HEK293 (cell line): Measurements from ENCODE around the gene L3MBTL4.
A peak's percentile ranks its signal among the peaks of the same experiment; 100 is the strongest.

ENCODE experiments used
- CTCF ChIA-PET: fragments of 350-600 bp; formaldehyde crosslinking; extraction: SDS; loops from one replicate; lab custom pipeline; 2021; ENCODE audit warnings: antibody characterized with exemption; lab: Yijun Ruan, JAX
- POLR2A ChIA-PET: fragments of 300-600 bp; formaldehyde crosslinking; extraction: SDS; loops from one replicate; lab custom pipeline; 2020; ENCODE audit warnings: antibody characterized with exemption, inconsistent platforms; lab: Yijun Ruan, JAX
- H3K27ac ChIP-seq: fragments of 200-500 bp; sonication (Bioruptor generic); 2 replicates; pipeline ENCODE4 v1.5.1; 2014; ENCODE audit warnings: low read depth, low read length, control low read depth, inconsistent platforms; ENCODE audit errors: extremely low read depth
- H3K36me3 ChIP-seq, 2 experiments: fragments of 200-500 bp in 1 of 2; sonication (Bioruptor generic) in 1 of 2; 1 replicate in 1 of 2; 2 replicates in 1 of 2; pipeline ENCODE4 v1.5.1; 2014 to 2017; ENCODE audit warnings: inconsistent platforms in 2 of 2, low read length in 2 of 2; ENCODE audit not compliant: control insufficient read depth in 2 of 2, insufficient read depth in 1 of 2
- H3K4me1 ChIP-seq: fragments of 200-500 bp; sonication (Bioruptor generic); 2 replicates; pipeline ENCODE4 v1.5.1; 2014; ENCODE audit warnings: mild to moderate bottlenecking, low read length, inconsistent platforms; ENCODE audit not compliant: control insufficient read depth, insufficient read depth
- H3K4me3 ChIP-seq: 2 replicates; pipeline ENCODE4 v1.5.1; 2011; ENCODE audit warnings: low read depth, mild to moderate bottlenecking, control low read depth, low read length, moderate library complexity
- H3K9me3 ChIP-seq: fragments of 200-500 bp; sonication (Bioruptor generic); 2 replicates; pipeline ENCODE4 v1.5.1; 2014; ENCODE audit warnings: low read depth, low read length, inconsistent platforms; ENCODE audit not compliant: control insufficient read depth, insufficient read depth
- GLI2 ChIP-seq: fragments of 450-650 bp; formaldehyde crosslinking; IDR thresholded peaks from 2 replicates; pipeline ENCODE4; 2017; ENCODE audit warnings: missing biosample characterization, missing genetic modification characterization, low read depth, borderline replicate concordance
- GLIS2 ChIP-seq: fragments of 450-650 bp; formaldehyde crosslinking; IDR thresholded peaks from 2 replicates; pipeline ENCODE4 v1.5.1; 2016; ENCODE audit warnings: missing biosample characterization, missing genetic modification characterization
- HOXA7 ChIP-seq: sonication (generic); formaldehyde crosslinking; IDR thresholded peaks from 2 replicates; pipeline ENCODE4 v1.8.1; 2022; ENCODE audit warnings: missing genetic modification reagents, borderline replicate concordance
- HOXD13 ChIP-seq: sonication (generic); formaldehyde crosslinking; IDR thresholded peaks from 2 replicates; pipeline ENCODE4 v1.8.0; 2022; ENCODE audit warnings: missing genetic modification reagents, borderline replicate concordance
- IKZF3 ChIP-seq: fragments of 450-650 bp; IDR thresholded peaks from 2 replicates; pipeline ENCODE4 v1.5.0; 2018; ENCODE audit warnings: missing biosample characterization, mild to moderate bottlenecking, missing genetic modification characterization, moderate library complexity
- KLF1 ChIP-seq: fragments of 450-650 bp; formaldehyde crosslinking; IDR thresholded peaks from 2 replicates; pipeline ENCODE4 v1.5.1; 2016; ENCODE audit warnings: missing biosample characterization, missing genetic modification characterization
- KLF10 ChIP-seq: fragments of 450-650 bp; IDR thresholded peaks from 2 replicates; pipeline ENCODE4 v1.5.1; 2018; ENCODE audit warnings: missing biosample characterization, mild to moderate bottlenecking, missing genetic modification characterization
- KLF7 ChIP-seq: fragments of 450-650 bp; formaldehyde crosslinking; IDR thresholded peaks from 2 replicates; pipeline ENCODE4 v1.5.1; 2016; ENCODE audit warnings: missing biosample characterization, missing genetic modification characterization, borderline replicate concordance
- MYNN ChIP-seq: fragments of 450-650 bp; formaldehyde crosslinking; IDR thresholded peaks from 2 replicates; pipeline ENCODE4 v1.5.1; 2016; ENCODE audit warnings: missing biosample characterization, missing genetic modification characterization, borderline replicate concordance
- PRDM1 ChIP-seq: fragments of 450-650 bp; formaldehyde crosslinking; IDR thresholded peaks from 2 replicates; pipeline ENCODE4; 2016; ENCODE audit warnings: missing biosample characterization, missing genetic modification characterization
- SCRT1 ChIP-seq: fragments of 450-650 bp; formaldehyde crosslinking; IDR thresholded peaks from 2 replicates; pipeline ENCODE4 v1.5.1; 2016; ENCODE audit warnings: missing biosample characterization, missing genetic modification characterization, borderline replicate concordance
- SETDB1 ChIP-seq: IDR thresholded peaks from one replicate; pipeline ENCODE4 v1.6.1; 2017; ENCODE audit warnings: mild to moderate bottlenecking, low read length, moderate library complexity, mixed read lengths; ENCODE audit not compliant: insufficient read length
- SP7 ChIP-seq: fragments of 450-650 bp; formaldehyde crosslinking; IDR thresholded peaks from 2 replicates; pipeline ENCODE4 v1.5.1; 2016; ENCODE audit warnings: missing biosample characterization, missing genetic modification characterization
- TRIM28 ChIP-seq: IDR thresholded peaks from 2 replicates; pipeline ENCODE4 v1.6.1; 2011; ENCODE audit warnings: low read length, control low read depth, borderline replicate concordance
- YY1 ChIP-seq: fragments of 450-650 bp; formaldehyde crosslinking; IDR thresholded peaks from 2 replicates; pipeline ENCODE4 v1.5.1; 2018; ENCODE audit warnings: missing biosample characterization, missing genetic modification characterization
- ZFP37 ChIP-seq: fragments of 450-650 bp; formaldehyde crosslinking; IDR thresholded peaks from 2 replicates; pipeline ENCODE4 v1.5.1; 2016; ENCODE audit warnings: missing biosample characterization, missing genetic modification characterization
- ZNF133 ChIP-seq: fragments of 450-650 bp; formaldehyde crosslinking; IDR thresholded peaks from 2 replicates; pipeline ENCODE4 v1.5.1; 2016; ENCODE audit warnings: missing biosample characterization, missing genetic modification characterization
- ZNF138 ChIP-seq: fragments of 450-650 bp; formaldehyde crosslinking; IDR thresholded peaks from 2 replicates; pipeline ENCODE4 v1.5.1; 2016; ENCODE audit warnings: missing biosample characterization, missing genetic modification characterization, borderline replicate concordance
- ZNF202 ChIP-seq: fragments of 450-650 bp; formaldehyde crosslinking; IDR thresholded peaks from 2 replicates; pipeline ENCODE4 v1.5.1; 2016; ENCODE audit warnings: missing biosample characterization, missing genetic modification characterization, borderline replicate concordance
- ZNF221 ChIP-seq: fragments of 450-650 bp; formaldehyde crosslinking; IDR thresholded peaks from 2 replicates; pipeline ENCODE4 v1.5.1; 2017; ENCODE audit warnings: missing biosample characterization, missing genetic modification characterization, borderline replicate concordance
- ZNF239 ChIP-seq: fragments of 450-650 bp; formaldehyde crosslinking; IDR thresholded peaks from 2 replicates; pipeline ENCODE4 v1.5.1; 2016; ENCODE audit warnings: missing biosample characterization, missing genetic modification characterization
- ZNF391 ChIP-seq: fragments of 450-650 bp; formaldehyde crosslinking; IDR thresholded peaks from 2 replicates; pipeline ENCODE4 v1.5.1; 2016; ENCODE audit warnings: low read depth, missing biosample characterization, missing genetic modification characterization, borderline replicate concordance
- ZNF510 ChIP-seq: fragments of 450-650 bp; formaldehyde crosslinking; IDR thresholded peaks from 2 replicates; pipeline ENCODE4 v1.5.1; 2018; ENCODE audit warnings: mild to moderate bottlenecking, missing genetic modification characterization, missing biosample characterization; ENCODE audit not compliant: insufficient replicate concordance
- ZNF514 ChIP-seq: fragments of 450-650 bp; formaldehyde crosslinking; IDR thresholded peaks from 2 replicates; pipeline ENCODE4 v1.5.1; 2016; ENCODE audit warnings: missing biosample characterization, missing genetic modification characterization
- ZNF621 ChIP-seq: fragments of 450-650 bp; formaldehyde crosslinking; IDR thresholded peaks from 2 replicates; pipeline ENCODE4 v1.5.1; 2017; ENCODE audit warnings: missing biosample characterization, missing genetic modification characterization
- ZNF660 ChIP-seq: fragments of 450-650 bp; IDR thresholded peaks from 2 replicates; pipeline ENCODE4 v1.5.1; 2018; ENCODE audit warnings: missing biosample characterization, mild to moderate bottlenecking, missing genetic modification characterization
- ZNF670 ChIP-seq: fragments of 450-650 bp; formaldehyde crosslinking; IDR thresholded peaks from 2 replicates; pipeline ENCODE4 v1.5.1; 2016; ENCODE audit warnings: missing biosample characterization, missing genetic modification characterization, low read depth
- ZNF792 ChIP-seq: fragments of 450-650 bp; formaldehyde crosslinking; IDR thresholded peaks from 2 replicates; pipeline ENCODE4 v1.5.1; 2016; ENCODE audit warnings: missing biosample characterization, missing genetic modification characterization
- TF ChIP-seq, protein P1 (sequence below): fragments of 450-650 bp; formaldehyde crosslinking; IDR thresholded peaks from 2 replicates; pipeline ENCODE4 v1.5.1; 2016; ENCODE audit warnings: missing biosample characterization, missing genetic modification characterization, low read depth
- TF ChIP-seq, protein P2 (sequence below): fragments of 450-650 bp; formaldehyde crosslinking; IDR thresholded peaks from 2 replicates; pipeline ENCODE4 v1.5.1; 2016; ENCODE audit warnings: missing biosample characterization, missing genetic modification characterization, borderline replicate concordance
- TF ChIP-seq, protein P3 (sequence below): fragments of 450-650 bp; IDR thresholded peaks from 2 replicates; pipeline ENCODE4 v1.5.1; 2018; ENCODE audit warnings: missing biosample characterization, missing genetic modification characterization
- TF ChIP-seq, protein P4 (sequence below): fragments of 450-650 bp; formaldehyde crosslinking; IDR thresholded peaks from 2 replicates; pipeline ENCODE4 v1.5.1; 2016; ENCODE audit warnings: missing biosample characterization, missing genetic modification characterization
- TF ChIP-seq, protein P5 (sequence below): fragments of 450-650 bp; formaldehyde crosslinking; IDR thresholded peaks from 2 replicates; pipeline ENCODE4 v1.5.1; 2016; ENCODE audit warnings: missing biosample characterization, missing genetic modification characterization

Gene L3MBTL4

DNA sequence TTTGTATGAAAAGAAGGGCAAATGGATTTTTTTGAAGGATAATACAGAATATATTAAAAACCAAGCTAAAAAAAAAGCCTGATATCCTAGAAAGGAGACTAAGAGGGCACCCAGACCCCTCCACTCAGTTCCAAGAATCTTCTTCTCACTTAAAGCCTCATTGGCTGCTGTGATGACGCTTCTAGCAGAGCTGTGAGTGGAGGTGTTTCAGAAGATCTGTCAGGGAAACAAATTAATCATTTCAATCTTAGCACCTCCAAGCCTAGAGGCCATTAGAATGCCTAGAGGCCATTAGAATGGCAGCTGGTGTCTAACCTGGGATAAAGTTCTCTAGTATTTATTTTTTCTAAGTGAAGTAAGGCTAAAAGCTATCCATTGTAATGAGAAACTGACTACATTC, 355.2 kb downstream of the L3MBTL4 start:
- Histone ChIP-seq H3K27ac (no peak overlapping the region), H3K4me1 (peaks cover 23% of the 10 kb centered on the region)
- POLR2A ChIA-PET = interaction anchor here (0.5 kb wide), 1 partner anchor 31 kb away, joined by 3 read pairs; no protein-coding TSS in a partner anchor

DNA sequence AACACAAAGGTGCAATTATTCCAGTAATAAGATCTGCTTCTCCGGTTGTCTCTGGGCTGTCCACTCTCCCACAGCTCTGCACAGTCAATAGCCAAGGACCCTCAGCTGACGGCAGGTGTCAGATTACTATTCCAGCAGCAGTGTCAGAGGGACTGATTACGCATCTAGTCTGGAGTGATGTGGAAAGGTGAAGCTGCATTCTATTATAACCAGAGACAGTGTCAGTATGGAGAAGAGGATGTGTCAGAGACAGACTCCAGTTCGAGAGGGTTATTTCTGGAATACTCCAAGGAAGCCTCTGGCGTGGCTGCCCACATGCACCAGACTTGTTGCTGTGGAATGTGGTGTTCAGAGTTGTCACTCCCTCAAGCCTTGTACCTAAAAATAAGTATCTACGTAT, 355.8 kb downstream of the L3MBTL4 start:
- H3K27ac ChIP-seq = no peak overlapping the region
- peaks cover 23% of the 10 kb centered on the region for H3K4me1 ChIP-seq
- ChIA-PET POLR2A (interaction anchor here (0.5 kb wide), 1 partner anchor 32 kb away, joined by 3 read pairs; no protein-coding TSS in a partner anchor), CTCF (interaction anchor here (1.4 to 1.6 kb wide), 2 partner anchors 9 to 84 kb away, joined by 4 read pairs; no protein-coding TSS in a partner anchor)
- H3K9me3 ChIP-seq = no peaks in the 10 kb centered on the region
- no peaks in the 10 kb centered on the region for H3K36me3 ChIP-seq
- H3K4me3 ChIP-seq = no peak overlapping the region
- TF ChIP-seq ZNF510 (tag by site-specific recombination) (no peak), ZNF239 (tag by site-specific recombination) (no peak), ZNF133 (no peak), HOXA7 (no peak), IKZF3 (peak; percentile 11; the same call in 1 of the 2 replicates), ZNF138 (tag by site-specific recombination) (no peak), GLI2 (tag by site-specific recombination) (no peak), ZNF221 (tag by site-specific recombination) (no peak), TRIM28 (0 out of 2 replicates have a peak, but pooled peaks have one; percentile 51), ZNF514 (no peak), ZNF391 (tag by site-specific recombination) (no peak), HOXD13 (no peak), SP7 (tag by site-specific recombination) (peak; percentile 49), YY1 (tag by site-specific recombination) (no peak), ZNF792 (tag by site-specific recombination) (no peak), GLIS2 (tag by site-specific recombination) (no peak), ZNF660 (no peak), ZNF621 (tag by site-specific recombination) (no peak), ZFP37 (tag by site-specific recombination) (no peak)
- TF ChIP-seq, protein P1, sequence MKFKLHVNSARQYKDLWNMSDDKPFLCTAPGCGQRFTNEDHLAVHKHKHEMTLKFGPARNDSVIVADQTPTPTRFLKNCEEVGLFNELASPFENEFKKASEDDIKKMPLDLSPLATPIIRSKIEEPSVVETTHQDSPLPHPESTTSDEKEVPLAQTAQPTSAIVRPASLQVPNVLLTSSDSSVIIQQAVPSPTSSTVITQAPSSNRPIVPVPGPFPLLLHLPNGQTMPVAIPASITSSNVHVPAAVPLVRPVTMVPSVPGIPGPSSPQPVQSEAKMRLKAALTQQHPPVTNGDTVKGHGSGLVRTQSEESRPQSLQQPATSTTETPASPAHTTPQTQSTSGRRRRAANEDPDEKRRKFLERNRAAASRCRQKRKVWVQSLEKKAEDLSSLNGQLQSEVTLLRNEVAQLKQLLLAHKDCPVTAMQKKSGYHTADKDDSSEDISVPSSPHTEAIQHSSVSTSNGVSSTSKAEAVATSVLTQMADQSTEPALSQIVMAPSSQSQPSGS (tag by site-specific recombination) = no peak
- TF ChIP-seq, protein P2, sequence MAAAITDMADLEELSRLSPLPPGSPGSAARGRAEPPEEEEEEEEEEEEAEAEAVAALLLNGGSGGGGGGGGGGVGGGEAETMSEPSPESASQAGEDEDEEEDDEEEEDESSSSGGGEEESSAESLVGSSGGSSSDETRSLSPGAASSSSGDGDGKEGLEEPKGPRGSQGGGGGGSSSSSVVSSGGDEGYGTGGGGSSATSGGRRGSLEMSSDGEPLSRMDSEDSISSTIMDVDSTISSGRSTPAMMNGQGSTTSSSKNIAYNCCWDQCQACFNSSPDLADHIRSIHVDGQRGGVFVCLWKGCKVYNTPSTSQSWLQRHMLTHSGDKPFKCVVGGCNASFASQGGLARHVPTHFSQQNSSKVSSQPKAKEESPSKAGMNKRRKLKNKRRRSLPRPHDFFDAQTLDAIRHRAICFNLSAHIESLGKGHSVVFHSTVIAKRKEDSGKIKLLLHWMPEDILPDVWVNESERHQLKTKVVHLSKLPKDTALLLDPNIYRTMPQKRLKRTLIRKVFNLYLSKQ (tag by site-specific recombination) = no peak
- TF ChIP-seq, protein P3, sequence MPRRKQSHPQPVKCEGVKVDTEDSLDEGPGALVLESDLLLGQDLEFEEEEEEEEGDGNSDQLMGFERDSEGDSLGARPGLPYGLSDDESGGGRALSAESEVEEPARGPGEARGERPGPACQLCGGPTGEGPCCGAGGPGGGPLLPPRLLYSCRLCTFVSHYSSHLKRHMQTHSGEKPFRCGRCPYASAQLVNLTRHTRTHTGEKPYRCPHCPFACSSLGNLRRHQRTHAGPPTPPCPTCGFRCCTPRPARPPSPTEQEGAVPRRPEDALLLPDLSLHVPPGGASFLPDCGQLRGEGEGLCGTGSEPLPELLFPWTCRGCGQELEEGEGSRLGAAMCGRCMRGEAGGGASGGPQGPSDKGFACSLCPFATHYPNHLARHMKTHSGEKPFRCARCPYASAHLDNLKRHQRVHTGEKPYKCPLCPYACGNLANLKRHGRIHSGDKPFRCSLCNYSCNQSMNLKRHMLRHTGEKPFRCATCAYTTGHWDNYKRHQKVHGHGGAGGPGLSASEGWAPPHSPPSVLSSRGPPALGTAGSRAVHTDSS (tag by site-specific recombination) = no peak
- TF ChIP-seq, protein P4, sequence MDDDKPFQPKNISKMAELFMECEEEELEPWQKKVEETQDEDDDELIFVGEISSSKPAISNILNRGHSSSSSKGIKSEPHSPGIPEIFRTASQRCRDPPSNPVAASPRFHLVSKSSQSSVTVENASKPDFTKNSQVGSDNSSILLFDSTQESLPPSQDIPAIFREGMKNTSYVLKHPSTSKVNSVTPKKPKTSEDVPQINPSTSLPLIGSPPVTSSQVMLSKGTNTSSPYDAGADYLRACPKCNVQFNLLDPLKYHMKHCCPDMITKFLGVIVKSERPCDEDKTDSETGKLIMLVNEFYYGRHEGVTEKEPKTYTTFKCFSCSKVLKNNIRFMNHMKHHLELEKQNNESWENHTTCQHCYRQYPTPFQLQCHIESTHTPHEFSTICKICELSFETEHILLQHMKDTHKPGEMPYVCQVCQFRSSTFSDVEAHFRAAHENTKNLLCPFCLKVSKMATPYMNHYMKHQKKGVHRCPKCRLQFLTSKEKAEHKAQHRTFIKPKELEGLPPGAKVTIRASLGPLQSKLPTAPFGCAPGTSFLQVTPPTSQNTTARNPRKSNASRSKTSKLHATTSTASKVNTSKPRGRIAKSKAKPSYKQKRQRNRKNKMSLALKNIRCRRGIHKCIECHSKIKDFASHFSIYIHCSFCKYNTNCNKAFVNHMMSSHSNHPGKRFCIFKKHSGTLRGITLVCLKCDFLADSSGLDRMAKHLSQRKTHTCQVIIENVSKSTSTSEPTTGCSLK (tag by site-specific recombination) = no peak

More for the DNA sequence above, 355.2 kb downstream of the L3MBTL4 start:
- no peaks in the 10 kb centered on the region for H3K36me3 ChIP-seq
- no peak overlapping the region for H3K4me3 ChIP-seq
- no peaks in the 10 kb centered on the region for H3K9me3 ChIP-seq
- TF ChIP-seq KLF10 (tag by site-specific recombination) (no peak), ZNF670 (no peak), MYNN (tag by site-specific recombination) (no peak), SCRT1 (no peak), KLF7 (tag by site-specific recombination) (no peak), ZNF221 (tag by site-specific recombination) (no peak), ZNF202 (tag by site-specific recombination) (no peak), SETDB1 (no peak), KLF1 (tag by site-specific recombination) (no peak), PRDM1 (tag by site-specific recombination) (no peak)
- TF ChIP-seq, protein P5, sequence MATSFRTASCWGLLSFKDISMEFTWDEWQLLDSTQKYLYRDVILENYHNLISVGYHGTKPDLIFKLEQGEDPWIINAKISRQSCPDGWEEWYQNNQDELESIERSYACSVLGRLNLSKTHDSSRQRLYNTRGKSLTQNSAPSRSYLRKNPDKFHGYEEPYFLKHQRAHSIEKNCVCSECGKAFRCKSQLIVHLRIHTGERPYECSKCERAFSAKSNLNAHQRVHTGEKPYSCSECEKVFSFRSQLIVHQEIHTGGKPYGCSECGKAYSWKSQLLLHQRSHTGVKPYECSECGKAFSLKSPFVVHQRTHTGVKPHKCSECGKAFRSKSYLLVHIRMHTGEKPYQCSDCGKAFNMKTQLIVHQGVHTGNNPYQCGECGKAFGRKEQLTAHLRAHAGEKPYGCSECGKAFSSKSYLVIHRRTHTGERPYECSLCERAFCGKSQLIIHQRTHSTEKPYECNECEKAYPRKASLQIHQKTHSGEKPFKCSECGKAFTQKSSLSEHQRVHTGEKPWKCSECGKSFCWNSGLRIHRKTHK = no peak
- TF ChIP-seq, all 188 proteins: peak for 0
- CTCF ChIA-PET = interaction anchor here (0.6 to 1.6 kb wide), 4 partner anchors 9 to 202 kb away, joined by 3 to 4 read pairs (median 4); no protein-coding TSS in a partner anchor
